Activated CD8-positive, alpha-beta memory T cell treated with anti-CD3 and anti-CD28 coated beads for 36 hours (primary cell): ENCODE results near the gene SET. TPM values are rescaled to one million over a fixed set of nuclear protein-coding genes. Genes with fewer than 3 reads are reported as not detected.

ENCODE experiments used
- CTCF ChIA-PET: fragments of 350-600 bp; sonication (Branson Sonifier 250); formaldehyde crosslinking; loops from one replicate; lab custom pipeline; 2021; ENCODE audit warnings: antibody characterized with exemption; lab: Charles Lee
- POLR2A ChIA-PET: fragments of 350-600 bp; sonication (Branson Sonifier 250); formaldehyde crosslinking; loops from one replicate; lab custom pipeline; 2021; ENCODE audit warnings: antibody characterized with exemption; lab: Charles Lee
- total RNA-seq, 2 experiments: library from RNA; stranded (reverse); gene quantifications; one replicate each; pipeline ENCODE4 v1.2.3, GENCODE V29; 2021

SET gene
- total RNA-seq, 2 experiments from 2014 or later: 920 to 929 TPM

DNA sequence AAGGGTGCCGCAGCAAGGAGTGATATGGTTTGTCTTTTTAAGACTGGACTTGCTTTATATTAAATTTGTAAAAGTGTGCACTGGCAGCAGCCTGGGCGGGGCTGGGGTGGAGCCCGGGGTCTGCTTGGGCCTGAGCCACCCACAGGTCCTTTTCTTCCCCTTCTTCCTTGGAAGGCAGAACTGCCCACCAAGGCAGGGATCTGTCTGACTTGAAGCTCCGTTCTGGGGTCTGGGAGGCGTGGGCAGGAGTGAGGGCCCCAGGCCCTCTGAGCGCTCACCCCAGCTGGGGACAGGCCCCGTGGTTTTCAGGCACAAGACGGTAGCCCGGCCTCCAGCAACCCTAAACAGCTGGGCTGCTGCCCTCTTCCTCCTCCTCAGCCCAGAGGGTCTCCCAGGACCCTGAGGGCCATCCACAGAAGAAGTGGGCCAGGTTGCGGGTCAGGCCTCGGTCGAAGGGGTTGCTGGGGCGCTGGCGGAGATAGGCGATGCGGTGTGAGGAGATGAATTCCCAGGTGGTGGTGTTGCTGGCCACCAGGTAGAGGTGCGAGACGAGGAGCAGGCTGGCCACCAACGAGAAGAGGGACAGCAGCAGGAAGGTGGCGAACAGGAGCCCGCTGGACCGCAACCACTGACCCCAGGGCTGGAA, 31.9 kb downstream of the SET start:
- CTCF ChIA-PET: no interaction called here
- POLR2A ChIA-PET: no interaction called here

DNA sequence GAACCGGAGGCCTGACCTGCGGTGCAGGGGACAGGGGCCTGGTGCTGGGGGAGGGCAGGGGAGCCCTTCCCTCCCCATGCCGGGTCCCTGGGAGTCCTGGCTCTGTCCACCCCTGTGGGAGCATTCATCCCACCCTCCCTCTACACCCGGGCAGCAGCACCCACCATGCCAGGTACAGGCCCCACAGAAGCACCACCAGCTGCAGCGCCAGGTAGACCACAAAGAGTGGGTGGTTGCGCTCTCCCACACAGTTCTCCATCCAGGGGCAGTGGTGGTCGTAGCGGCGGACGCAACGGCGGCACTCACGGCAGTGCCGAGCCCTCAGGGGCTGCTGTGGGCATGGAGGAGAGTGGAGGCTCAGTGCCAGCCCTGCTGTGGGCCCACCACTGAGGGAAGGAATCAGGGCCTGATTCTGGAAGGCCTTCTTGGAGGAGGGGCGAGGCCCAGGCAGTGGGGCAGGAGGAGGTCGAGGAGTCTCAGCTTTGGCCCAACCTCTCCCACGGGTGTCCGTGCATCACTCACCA, 32.5 kb downstream of the SET start:
- CTCF ChIA-PET: no interaction called here
- POLR2A ChIA-PET: no interaction called here

DNA sequence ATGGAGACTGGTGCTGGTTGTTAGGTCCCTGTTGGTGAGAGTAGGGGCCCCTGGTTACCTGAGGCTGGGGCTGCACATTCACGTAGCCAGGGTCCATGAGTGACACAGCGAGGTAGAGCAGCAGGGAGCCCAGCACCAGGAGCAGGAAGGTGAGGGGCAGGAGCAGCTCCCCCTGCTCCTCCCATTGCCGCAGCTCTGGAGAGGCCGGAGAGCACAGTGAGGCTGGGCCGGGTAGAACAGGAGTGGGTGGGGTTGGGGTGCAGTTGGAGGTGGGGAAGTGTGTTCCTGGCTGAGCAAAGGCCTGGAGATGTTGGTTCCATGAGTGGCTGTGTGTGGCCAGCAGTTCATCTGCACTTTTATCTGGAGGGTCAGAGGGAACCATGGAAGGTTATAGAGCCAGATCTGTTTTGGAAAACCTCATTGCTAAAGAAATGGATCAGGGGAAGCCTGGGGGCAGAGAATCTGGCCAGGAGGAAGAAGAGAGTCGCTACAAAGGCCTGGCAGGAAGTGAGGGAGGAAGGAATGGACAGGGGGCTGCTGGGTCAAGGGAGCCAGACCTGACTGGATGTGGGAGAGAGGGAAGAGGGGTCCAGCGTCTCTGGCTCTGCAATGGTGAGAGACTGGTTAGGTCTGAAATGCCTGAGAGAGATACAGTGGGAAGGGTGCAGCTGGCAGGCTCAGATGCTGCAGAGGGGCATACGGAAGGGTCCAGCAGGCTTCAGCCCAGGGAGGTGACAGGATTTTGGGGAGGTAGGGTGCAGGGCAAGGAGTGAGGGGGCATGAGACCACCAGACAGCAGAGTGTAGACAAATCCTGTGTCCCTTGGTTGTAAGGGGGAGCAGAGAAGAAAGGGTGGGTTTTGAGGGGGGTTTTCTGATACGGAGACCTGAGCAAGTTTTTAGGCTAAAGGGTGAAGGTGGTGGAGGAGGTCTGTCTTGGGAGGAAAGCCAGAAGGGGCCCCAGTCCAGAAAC, 33.6 kb downstream of the SET start:
- ChIA-PET POLR2A (interaction anchor here (0.6 to 1.9 kb wide), 2 partner anchors 8 to 38 kb away, joined by 4 to 9 read pairs; no protein-coding TSS in a partner anchor), CTCF (interaction anchor here (1.4 kb wide), 1 partner anchor 96 kb away, joined by 6 read pairs; the partner anchor contains the start of gene ENDOG)

DNA sequence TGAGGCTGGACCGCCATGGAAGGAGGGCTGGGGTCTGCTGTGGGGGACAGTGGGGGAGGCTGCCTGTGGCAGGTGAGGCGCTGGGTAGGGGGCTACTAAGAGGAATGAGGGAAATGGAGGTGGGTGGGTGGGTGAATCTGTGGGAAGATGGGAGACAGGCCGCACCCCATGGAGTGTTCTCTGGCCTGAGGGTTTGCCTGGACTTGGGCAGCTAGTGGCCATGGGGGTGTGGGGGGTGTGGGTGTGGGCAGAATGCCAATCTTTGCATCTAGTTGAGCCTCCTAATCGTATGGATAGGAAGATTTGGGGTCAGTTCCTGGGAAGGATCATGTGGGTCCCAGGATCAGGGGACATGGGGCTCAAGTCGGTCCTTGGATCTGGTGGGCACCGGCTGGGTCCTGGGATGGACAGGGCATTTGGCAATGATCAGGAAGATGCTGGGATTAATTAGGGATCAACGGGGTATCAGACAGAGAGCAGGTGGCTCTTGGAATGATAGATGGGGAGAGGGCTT, 34.4 kb downstream of the SET start:
- POLR2A ChIA-PET: interaction anchor here (0.6 to 1.9 kb wide), 4 partner anchors 9 to 97 kb away, joined by 4 to 9 read pairs (median 4); no protein-coding TSS in a partner anchor
- CTCF ChIA-PET: interaction anchor here (1.4 kb wide), 1 partner anchor 95 kb away, joined by 6 read pairs; the partner anchor contains the start of gene ENDOG

DNA sequence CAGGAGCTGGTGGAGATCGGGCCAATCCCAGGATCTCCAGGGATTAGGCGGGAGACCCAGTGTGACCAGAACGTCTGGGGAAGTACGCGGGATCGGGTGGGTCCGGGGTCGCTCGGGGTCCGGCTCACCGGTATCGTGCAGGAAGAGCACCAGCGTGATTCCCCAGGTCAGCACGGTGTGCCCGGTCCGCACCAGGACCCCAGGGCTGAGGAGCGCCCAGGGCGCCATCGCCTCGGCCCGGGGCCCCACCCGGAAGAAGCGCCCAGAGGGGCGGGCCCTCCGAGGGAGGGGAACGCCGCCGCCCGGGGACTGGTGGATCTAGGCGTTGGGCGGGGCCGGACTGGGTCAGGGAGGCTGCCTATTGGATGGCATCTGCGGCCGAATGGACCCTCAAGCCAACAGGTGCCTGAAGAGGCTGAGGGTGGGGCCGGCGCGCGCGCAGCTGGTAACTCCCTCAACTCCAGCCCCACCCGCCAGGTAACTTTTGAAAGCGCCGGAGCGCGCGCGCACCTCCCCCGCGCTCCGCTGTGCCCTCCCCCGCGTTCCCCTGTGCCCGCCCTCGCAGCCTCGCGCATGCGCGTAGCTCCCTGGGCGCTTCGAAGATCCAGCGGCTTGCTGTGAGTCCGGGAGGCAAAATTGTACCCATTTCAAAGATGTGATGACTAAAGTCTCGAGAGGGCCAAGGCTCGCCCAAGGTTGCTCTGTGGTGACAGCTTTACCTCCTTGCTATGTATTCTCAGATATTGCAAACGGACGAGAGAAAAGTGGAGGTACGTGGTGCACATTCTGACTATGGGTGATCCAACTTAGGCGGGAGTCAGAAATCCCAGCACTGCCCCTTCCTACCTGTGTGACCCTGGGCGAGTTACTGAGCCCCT, 35.1 kb downstream of the SET start, which contains the start of gene ZDHHC12:
TSS of gene ZDHHC12 (minus strand) at position 262 of the 878 bp plus-strand sequence. CDS start at position 228, 34 bp downstream.
- CTCF ChIA-PET: interaction anchor here (1.1 to 1.4 kb wide), 2 partner anchors 94 to 223 kb away, joined by 3 to 6 read pairs; partner anchors contain the start of genes DOLK, ENDOG and NUP188
- POLR2A ChIA-PET: interaction anchor here (0.5 to 1.9 kb wide), 6 partner anchors 15 to 339 kb away, joined by 3 to 9 read pairs (median 4); no protein-coding TSS in a partner anchor

DNA sequence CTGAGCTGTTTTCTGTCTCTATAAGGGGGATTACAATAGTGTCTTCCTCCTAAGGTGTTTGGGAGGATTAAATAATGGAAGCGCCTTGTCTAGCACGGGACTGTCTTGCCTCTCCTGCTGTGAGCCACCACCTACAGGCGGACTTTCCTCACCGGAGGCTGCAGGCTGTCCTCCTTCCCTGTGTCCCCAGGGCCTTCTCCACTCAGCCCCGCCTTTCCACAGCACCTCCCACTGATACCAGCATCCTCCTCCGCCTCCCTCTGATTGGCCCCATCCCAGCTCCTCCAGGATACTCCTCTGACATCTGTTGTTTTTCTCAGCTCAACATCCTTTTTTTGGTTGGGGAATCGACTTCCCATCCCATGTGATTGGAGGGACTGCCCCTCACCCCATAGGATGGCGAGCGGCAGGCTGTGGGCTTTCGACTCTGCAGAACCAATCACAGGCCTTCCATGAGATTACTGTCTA, 35.8 kb downstream of the SET start:
- ChIA-PET CTCF (interaction anchor here (1.1 kb wide), 1 partner anchor 223 kb away, joined by 3 read pairs; the partner anchor contains the start of genes DOLK and NUP188), POLR2A (interaction anchor here (0.5 to 1.9 kb wide), 5 partner anchors 15 to 338 kb away, joined by 3 to 9 read pairs (median 4); no protein-coding TSS in a partner anchor)

DNA sequence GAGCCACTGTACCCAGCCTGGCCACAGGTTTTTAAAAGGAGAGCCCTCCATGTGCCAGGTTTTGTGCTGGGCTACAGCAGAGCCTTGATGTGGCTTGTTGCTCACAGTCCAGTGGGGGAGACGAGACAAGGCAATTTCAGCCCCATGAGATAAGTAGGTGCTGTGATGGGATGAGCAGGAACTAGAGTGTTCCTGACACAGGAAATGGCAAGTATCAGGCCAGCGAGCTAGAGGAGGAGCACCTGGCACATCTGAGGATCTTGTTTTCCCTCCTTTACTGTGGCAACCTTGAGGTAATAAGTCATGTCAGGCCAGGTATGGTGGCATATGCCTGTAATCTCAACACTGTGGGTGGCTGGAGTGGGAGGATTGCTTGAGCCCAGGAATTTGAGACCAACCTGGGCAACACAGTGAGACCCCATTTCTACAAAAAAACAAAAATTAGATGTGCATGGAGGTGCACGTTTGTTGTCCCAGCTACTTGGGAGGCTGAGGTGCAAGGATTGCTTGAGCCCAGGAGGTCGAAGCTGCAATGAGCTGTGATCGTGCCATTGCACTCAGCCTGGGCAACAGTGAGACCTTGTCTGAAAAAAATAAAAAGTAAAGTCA, 38.7 kb downstream of the SET start:
- POLR2A ChIA-PET: no interaction called here
- CTCF ChIA-PET: no interaction called here

DNA sequence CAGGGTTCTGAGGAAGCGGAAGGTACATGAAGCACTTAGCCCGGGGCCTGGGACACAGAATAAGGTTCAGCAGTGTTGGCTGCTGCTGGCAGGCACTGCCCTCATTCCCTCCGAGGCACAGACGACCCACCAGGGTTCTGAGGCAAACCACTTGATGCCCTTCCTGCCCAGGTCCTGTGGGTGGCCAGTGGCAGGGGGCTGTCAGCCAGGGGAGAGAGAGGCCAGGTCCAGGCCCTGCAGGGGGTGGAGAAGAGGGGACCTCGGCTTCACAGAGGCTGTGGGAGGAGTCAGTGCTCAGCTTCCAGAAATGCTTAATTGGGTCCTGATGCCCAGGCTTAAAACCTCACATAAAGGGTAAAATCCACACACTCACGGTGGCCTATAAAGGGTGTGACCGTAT, 39.3 kb downstream of the SET start:
- ChIA-PET CTCF (no interaction called here), POLR2A (no interaction called here)

DNA sequence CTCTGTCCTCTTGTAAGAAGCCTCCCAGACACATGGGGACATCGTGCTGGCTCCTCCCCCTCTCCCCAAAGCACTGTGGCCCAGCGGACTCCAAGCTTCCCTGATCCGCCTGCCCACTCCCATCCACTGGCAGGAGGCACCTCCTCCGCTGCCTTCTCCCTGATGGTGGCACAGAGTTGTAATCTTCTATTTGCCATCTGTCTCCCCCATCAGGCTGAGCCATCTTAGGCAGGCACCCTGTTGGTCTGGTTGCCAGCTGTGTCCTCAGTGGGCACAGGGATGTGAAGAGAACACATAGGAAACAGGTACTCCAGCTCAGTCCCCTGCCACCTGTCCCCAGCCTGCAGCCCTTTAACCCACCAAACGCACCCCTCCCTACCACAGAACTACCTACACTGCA, 40.3 kb downstream of the SET start:
- ChIA-PET POLR2A (no interaction called here), CTCF (no interaction called here)

DNA sequence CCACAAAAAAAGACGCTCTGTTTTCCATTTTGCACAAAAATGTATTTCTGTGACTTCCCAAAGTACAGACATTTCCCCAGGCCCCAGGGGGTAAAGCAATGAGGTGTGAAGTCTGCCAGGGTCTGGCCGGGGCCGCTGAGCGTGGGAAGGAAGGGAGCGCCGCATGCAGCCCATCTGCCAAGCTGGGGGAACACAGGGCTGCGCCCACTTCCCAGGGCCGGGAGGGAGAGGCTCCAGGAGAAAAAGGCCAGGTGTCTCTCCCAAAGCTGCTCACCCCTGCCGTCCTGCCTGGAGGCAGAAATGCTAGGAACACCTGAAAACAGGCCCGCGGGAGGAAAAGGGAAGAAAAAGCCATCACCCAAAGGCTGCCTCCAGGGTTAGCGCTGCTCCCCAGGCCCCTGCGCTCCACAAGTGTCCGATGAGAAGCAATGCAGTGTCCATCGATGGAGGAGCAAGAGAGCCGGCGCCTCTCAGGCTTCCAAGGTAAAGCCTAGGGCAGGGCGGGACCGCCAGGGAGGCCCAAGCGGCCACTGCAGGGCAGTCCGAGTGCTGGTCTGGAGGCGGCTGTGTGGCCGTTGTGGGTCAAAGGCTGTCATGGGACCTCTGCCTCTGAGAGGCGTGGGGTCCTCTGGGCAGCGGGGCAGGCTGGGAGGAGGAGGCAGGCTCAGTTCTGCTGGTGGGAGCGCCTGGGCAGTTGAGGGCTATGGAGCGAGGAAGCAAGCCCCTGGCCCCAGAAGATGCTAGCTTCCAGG, 40.9 kb downstream of the SET start:
- CTCF ChIA-PET: no interaction called here
- POLR2A ChIA-PET: no interaction called here

DNA sequence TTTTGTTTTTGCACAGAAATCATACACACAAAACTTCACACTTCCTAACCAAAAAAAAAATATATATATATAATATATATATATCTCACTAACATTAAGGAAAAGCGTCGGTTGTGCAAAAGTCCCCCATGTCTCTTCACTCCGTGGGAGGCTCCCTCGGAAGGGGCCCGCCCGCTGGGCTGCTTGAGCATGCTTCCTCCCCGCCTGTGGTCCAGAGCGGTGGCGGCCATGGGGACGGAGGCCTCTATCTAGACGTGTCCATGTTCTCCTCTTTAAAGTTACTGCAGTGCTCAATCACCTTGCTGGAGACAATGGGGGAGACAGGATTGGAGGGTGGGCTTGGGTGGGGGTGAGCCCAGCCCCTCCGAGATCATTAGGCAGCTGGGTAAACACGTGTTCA, 42.1 kb downstream of the SET start:
- CTCF ChIA-PET: no interaction called here
- POLR2A ChIA-PET: no interaction called here

DNA sequence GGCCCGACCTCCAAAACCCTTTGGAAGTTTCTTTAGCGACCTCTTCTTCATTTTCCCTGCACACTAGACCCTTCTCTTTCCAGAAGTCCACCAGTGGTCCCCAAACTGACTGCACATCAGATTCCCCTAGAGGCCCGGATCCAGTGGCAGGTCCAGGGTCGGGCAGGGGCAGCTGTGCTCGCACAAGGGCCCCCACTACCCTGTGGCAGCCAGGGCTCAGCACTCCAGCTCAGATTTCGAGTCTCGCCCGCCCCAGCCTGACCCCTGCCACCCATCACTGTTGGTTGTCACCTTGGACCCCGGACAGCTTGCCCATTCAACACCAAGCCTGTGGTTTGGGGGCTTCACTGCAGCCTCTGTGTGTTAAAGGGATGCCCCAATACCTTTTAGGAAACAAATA, 42.7 kb downstream of the SET start:
- ChIA-PET POLR2A (no interaction called here), CTCF (no interaction called here)

DNA sequence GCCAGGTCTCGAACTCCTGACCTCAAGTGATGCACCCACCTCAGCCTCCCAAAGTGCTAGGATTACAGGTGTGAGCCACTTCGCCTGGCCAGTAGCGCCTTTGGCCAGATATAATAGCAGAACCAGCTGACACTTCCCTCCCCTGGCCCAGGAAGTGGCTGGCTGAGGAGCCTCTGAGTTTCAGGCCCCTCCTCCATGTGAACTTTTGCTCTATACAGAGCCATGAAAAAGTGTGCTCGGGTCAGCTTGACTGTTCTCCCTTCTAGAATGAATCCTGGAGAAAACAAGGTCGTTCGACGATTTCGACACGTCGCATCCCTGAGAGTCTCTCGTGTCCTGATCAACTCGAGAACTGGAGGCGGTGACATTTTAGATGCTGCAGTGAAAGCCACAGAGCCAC, 43.6 kb downstream of the SET start:
- POLR2A ChIA-PET: no interaction called here
- CTCF ChIA-PET: no interaction called here

DNA sequence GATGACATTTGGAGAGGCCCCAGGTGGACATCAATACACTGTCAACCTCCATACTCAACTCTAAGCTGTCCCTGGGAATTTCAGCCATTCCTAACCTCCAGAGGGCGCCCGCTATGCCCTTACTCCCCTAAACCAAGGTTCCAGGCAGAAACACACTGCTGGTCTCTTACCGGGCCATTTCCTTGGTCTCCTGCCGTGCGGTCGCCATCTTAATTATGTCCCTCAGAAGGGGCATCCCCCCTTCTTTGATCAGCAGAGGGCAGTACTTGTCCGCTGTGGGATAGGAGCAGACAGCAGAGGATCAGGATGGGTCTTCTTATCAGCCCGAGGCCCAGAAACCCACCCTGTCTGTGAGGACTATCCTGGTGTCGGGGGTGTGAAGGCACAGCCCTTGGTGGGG, 44.2 kb downstream of the SET start:
- CTCF ChIA-PET: interaction anchor here (0.9 kb wide), 1 partner anchor 26 kb away, joined by 3 read pairs; no protein-coding TSS in a partner anchor
- POLR2A ChIA-PET: no interaction called here

DNA sequence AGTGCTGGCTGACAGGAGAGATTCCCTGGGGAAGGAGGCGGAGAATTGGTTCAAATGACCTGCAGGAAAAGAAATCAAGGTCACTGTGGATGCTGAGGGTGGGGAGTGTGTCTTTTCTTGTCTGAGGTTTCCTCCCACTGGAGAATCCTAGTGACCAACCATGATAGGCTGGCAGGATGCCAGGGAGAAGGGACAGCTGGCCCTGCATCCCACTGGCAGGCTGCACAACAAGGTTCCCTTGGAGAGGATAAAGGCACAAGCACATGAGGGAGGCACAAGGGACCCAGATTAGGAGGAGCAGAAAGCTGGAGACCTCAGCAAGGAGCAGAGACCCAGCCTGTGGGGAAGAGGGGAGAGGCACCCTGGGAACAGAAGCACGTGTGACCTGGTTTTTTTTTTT, 46.4 kb downstream of the SET start:
- POLR2A ChIA-PET: no interaction called here
- CTCF ChIA-PET: interaction anchor here (0.7 kb wide), 1 partner anchor 32 kb away, joined by 4 read pairs; no protein-coding TSS in a partner anchor

DNA sequence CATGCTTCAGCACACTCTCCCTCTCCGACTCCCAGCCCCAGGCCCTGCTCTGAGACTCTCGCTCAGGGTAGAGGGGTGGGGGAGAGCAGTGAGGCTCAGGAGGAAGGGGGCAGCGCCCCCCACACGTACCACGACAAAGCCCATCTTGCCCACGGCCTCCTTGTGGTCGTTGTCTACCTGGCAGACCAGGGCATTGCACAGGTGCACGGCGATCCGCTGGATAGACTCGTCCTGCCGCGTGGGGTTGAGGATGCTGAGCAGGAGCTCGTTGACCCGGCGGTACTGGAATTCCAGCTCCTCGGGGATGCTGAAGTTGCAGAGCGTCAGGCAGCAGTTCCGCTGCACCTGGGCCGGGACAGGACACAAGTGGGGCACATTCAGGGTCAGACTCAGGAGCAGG, 53.4 kb downstream of the SET start:
- ChIA-PET POLR2A (no interaction called here), CTCF (no interaction called here)

DNA sequence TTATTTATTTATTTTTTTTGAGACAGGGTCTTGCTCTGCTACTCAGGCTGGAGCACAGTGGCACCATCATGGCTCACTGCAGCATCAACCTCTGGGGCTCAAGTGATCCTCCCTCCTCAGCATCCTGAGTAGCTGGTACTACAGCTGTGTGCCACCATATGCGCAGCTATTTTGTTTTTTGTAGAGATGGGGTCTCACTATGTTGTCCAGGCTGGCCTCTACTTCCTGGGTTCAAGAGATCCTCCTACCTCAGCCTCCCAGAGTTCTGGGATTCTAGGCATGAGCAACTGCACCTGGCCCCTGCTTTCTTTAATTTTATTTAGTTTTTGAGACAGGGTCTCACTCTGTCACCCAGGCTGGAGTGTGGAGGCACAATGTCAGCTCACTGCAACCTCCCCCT, 54.4 kb downstream of the SET start:
- CTCF ChIA-PET: interaction anchor here (0.7 kb wide), 1 partner anchor 1190 kb away, joined by 3 read pairs; no protein-coding TSS in a partner anchor
- POLR2A ChIA-PET: interaction anchor here (0.7 kb wide), 2 partner anchors 19 to 50 kb away, joined by 3 read pairs; no protein-coding TSS in a partner anchor
